Gastrocnemius medialis (tissue), 4 donors: ENCODE results near the gene NR2F1.

ENCODE experiments used
- POLR2A ChIP-seq, 2 donors: fragments of 450-650 bp; IDR thresholded peaks; one replicate each; pipeline ENCODE4 v1.6.1; 2017; ENCODE audit warnings: antibody characterized with exemption in 2 of 2, mild to moderate bottlenecking in 2 of 2, moderate library complexity in 2 of 2
- TF ChIP-seq, protein P1 (sequence below), 5 experiments: fragments of 450-650 bp in 3 of 5; fragments of 200-600 bp in 2 of 5; sonication (generic) in 2 of 5; IDR thresholded peaks in 4 of 5; conservative IDR thresholded peaks in 1 of 5; 1 replicate in 4 of 5; 2 replicates in 1 of 5; pipeline ENCODE4 v1.5.1; 2016 to 2019; ENCODE audit warnings: antibody characterized with exemption in 5 of 5, mild to moderate bottlenecking in 3 of 5, moderate library complexity in 3 of 5

DNA sequence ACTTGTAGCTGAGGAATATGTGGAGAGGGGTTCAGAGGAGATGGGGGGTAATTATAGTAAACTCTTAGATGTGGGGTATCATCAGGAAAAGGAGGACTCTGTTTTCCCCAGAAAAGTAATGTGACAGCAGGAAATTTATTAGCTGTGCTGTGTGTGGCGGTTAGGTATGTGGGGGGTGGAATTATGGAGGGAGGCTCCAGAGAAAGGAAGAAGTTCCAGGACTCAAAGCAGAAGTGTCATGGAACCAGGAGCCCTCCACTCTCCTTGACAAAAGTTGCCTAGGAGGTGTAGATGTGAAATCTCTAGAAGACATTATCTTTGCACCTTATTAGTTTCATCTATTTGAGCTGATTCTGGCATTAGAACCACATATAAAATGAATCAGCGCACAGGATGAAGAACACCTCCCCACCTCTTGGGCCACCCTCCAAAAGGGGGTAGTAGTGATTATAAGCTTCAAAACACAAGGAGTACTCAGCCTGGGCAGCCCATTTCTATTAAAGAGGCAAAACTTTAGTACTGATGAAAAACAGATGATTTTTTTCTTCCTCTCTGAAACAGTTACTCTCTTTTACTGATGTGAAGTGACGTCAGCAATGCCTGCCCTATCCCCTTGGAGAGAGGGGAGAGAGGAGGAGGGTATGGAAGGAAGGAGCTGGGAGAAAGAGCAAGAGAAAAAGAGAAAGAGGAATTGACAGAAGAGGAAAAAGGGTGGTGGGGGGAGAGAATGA lies 18.2 kb downstream of the NR2F1 start:
- TF ChIP-seq, protein P1, sequence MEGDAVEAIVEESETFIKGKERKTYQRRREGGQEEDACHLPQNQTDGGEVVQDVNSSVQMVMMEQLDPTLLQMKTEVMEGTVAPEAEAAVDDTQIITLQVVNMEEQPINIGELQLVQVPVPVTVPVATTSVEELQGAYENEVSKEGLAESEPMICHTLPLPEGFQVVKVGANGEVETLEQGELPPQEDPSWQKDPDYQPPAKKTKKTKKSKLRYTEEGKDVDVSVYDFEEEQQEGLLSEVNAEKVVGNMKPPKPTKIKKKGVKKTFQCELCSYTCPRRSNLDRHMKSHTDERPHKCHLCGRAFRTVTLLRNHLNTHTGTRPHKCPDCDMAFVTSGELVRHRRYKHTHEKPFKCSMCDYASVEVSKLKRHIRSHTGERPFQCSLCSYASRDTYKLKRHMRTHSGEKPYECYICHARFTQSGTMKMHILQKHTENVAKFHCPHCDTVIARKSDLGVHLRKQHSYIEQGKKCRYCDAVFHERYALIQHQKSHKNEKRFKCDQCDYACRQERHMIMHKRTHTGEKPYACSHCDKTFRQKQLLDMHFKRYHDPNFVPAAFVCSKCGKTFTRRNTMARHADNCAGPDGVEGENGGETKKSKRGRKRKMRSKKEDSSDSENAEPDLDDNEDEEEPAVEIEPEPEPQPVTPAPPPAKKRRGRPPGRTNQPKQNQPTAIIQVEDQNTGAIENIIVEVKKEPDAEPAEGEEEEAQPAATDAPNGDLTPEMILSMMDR (IDR thresholded peaks at IDR 0.05 in 4 of 5, conservative IDR thresholded peaks at IDR 0.05 in 1 of 5): no peak
- no peak for TF ChIP-seq POLR2A (IDR thresholded peaks at IDR 0.05)
